Measurements from ENCODE around the gene P2RX3. TPM values are rescaled to one million over a fixed set of nuclear protein-coding genes. Genes with fewer than 3 reads are reported as not detected.
"Not testable (repeated sequence)": the region's sequence is repeated elsewhere in the genome, so short reads cannot be mapped to it uniquely, and the experiment has no call there.

The P2RX3 gene
- total RNA-seq, 3 donors from 2014 or later: not detected

- H3K9me3 Mint-ChIP-seq: no peaks in the 10 kb centered on the region
- DNase-seq: no peak
- H3K36me3 Mint-ChIP-seq (ENCODE audit: insufficient read depth): peaks cover 65% of the 10 kb centered on the region
- H3K4me1 Mint-ChIP-seq (ENCODE audit: low read depth): peaks cover 48% of the 10 kb centered on the region
- peak overlapping the region; percentile 9 for H3K4me3 Mint-ChIP-seq
- no peaks in the 10 kb centered on the region for H3K27me3 Mint-ChIP-seq (ENCODE audit: low read depth)
- no peak for ATAC-seq
These were observed 10.4 kb upstream of the P2RX3 start for GRCh38 chr11:57327721-57328120.

GRCh38 chr11:57330029-57330428 is 8.1 kb upstream of the P2RX3 start:
- peaks cover 55% of the 10 kb centered on the region for H3K4me1 Mint-ChIP-seq (ENCODE audit: low read depth)
- DNase-seq (no peak), ATAC-seq (no peak)
- no peaks in the 10 kb centered on the region for H3K27me3 Mint-ChIP-seq (ENCODE audit: low read depth)
- H3K4me3 Mint-ChIP-seq: peak overlapping the region; percentile 42
- H3K36me3 Mint-ChIP-seq (ENCODE audit: insufficient read depth): peaks cover 81% of the 10 kb centered on the region
- no peaks in the 10 kb centered on the region for H3K9me3 Mint-ChIP-seq

GRCh38 chr11:57331720-57332119 is 6.4 kb upstream of the P2RX3 start:
- Mint-ChIP-seq H3K36me3 (ENCODE audit: insufficient read depth) (peaks cover 69% of the 10 kb centered on the region), H3K4me1 (ENCODE audit: low read depth) (peaks cover 49% of the 10 kb centered on the region), H3K4me3 (no peak overlapping the region), H3K27me3 (ENCODE audit: low read depth) (no peaks in the 10 kb centered on the region), H3K9me3 (no peaks in the 10 kb centered on the region)
- DNase-seq (no peak), ATAC-seq (no peak)

GRCh38 chr11:57332694-57333440 is 5.3 kb upstream of the P2RX3 start:
- H3K27me3 Mint-ChIP-seq (ENCODE audit: low read depth): no peaks in the 10 kb centered on the region
- no peaks in the 10 kb centered on the region for H3K9me3 Mint-ChIP-seq
- no peak for ATAC-seq
- peaks cover 58% of the 10 kb centered on the region for H3K36me3 Mint-ChIP-seq (ENCODE audit: insufficient read depth)
- peaks cover 46% of the 10 kb centered on the region for H3K4me1 Mint-ChIP-seq (ENCODE audit: low read depth)
- no peak overlapping the region for H3K4me3 Mint-ChIP-seq
- no peak for DNase-seq

GRCh38 chr11:57335023-57335342 is 3.2 kb upstream of the P2RX3 start:
- Mint-ChIP-seq H3K9me3 (no peaks in the 10 kb centered on the region), H3K27me3 (ENCODE audit: low read depth) (no peaks in the 10 kb centered on the region), H3K36me3 (ENCODE audit: insufficient read depth) (peaks cover 43% of the 10 kb centered on the region), H3K4me3 (peak overlapping the region; percentile 86), H3K4me1 (ENCODE audit: low read depth) (peaks cover 40% of the 10 kb centered on the region)
- ATAC-seq: no peak
- DNase-seq: no peak

- peak; percentile 99 for ATAC-seq
- Mint-ChIP-seq H3K4me3 (peak within 1 kb of the TSS; percentile 86), H3K4me1 (ENCODE audit: low read depth) (peaks cover 35% of the 10 kb centered on the region)
These were observed 2.6 kb upstream of the P2RX3 start, which contains the start of gene SSRP1 for GRCh38 chr11:57335343-57336110. Gene SSRP1, minus strand, starts transcription at chr11:57335892. Its CDS starts 771 bp downstream, at chr11:57335121.

GRCh38 chr11:57336111-57336666 is 2.0 kb upstream of the P2RX3 start:
- Mint-ChIP-seq H3K4me1 (ENCODE audit: low read depth) (peaks cover 32% of the 10 kb centered on the region), H3K27me3 (ENCODE audit: low read depth) (peaks cover 2% of the 10 kb centered on the region), H3K4me3 (peak overlapping the region; percentile 86), H3K36me3 (ENCODE audit: insufficient read depth) (peaks cover 32% of the 10 kb centered on the region), H3K9me3 (no peaks in the 10 kb centered on the region)
- ATAC-seq (peak; percentile 6 to 9), DNase-seq (no peak)

More at GRCh38 chr11:57335343-57336110, 2.6 kb upstream of the P2RX3 start, which contains the start of gene SSRP1:
- peaks cover 38% of the 10 kb centered on the region for H3K36me3 Mint-ChIP-seq (ENCODE audit: insufficient read depth)
- H3K9me3 Mint-ChIP-seq: no peaks in the 10 kb centered on the region
- DNase-seq: peak; percentile 83
- peaks cover 2% of the 10 kb centered on the region for H3K27me3 Mint-ChIP-seq (ENCODE audit: low read depth)

GRCh38 chr11:57336856-57337255 is 1.3 kb upstream of the P2RX3 start:
- H3K27me3 Mint-ChIP-seq (ENCODE audit: low read depth); DNase-seq; ATAC-seq; H3K9me3 Mint-ChIP-seq: not testable (repeated sequence)
- H3K4me1 Mint-ChIP-seq (ENCODE audit: low read depth): peaks cover 32% of the 10 kb centered on the region
- peak overlapping the region; percentile 86 for H3K4me3 Mint-ChIP-seq
- peaks cover 25% of the 10 kb centered on the region for H3K36me3 Mint-ChIP-seq (ENCODE audit: insufficient read depth)

- ATAC-seq: no peak
- DNase-seq: no peak
- peaks cover 6% of the 10 kb centered on the region for H3K36me3 Mint-ChIP-seq (ENCODE audit: insufficient read depth)
- peaks cover 2% of the 10 kb centered on the region for H3K27me3 Mint-ChIP-seq (ENCODE audit: low read depth)
- H3K4me1 Mint-ChIP-seq (ENCODE audit: low read depth): peaks cover 20% of the 10 kb centered on the region
- no peaks in the 10 kb centered on the region for H3K9me3 Mint-ChIP-seq
- H3K4me3 Mint-ChIP-seq: no peak overlapping the region
These were observed 1.2 kb downstream of the P2RX3 start for GRCh38 chr11:57339328-57339727.

GRCh38 chr11:57340039-57340615 is 2.0 kb downstream of the P2RX3 start:
- Mint-ChIP-seq H3K4me3 (no peak overlapping the region), H3K9me3 (no peaks in the 10 kb centered on the region), H3K27me3 (ENCODE audit: low read depth) (peaks cover 2% of the 10 kb centered on the region), H3K4me1 (ENCODE audit: low read depth) (peaks cover 13% of the 10 kb centered on the region), H3K36me3 (ENCODE audit: insufficient read depth) (no peaks in the 10 kb centered on the region)
- ATAC-seq (no peak), DNase-seq (no peak)

- peaks cover 2% of the 10 kb centered on the region for H3K27me3 Mint-ChIP-seq (ENCODE audit: low read depth)
- no peaks in the 10 kb centered on the region for H3K9me3 Mint-ChIP-seq
- peaks cover 9% of the 10 kb centered on the region for H3K4me1 Mint-ChIP-seq (ENCODE audit: low read depth)
- no peak for ATAC-seq
- DNase-seq: no peak
- H3K4me3 Mint-ChIP-seq: no peak overlapping the region
- H3K36me3 Mint-ChIP-seq (ENCODE audit: insufficient read depth): no peaks in the 10 kb centered on the region
These were observed 3.2 kb downstream of the P2RX3 start for GRCh38 chr11:57341250-57341808.

- H3K27me3 Mint-ChIP-seq (ENCODE audit: low read depth): peaks cover 4% of the 10 kb centered on the region
- H3K4me1 Mint-ChIP-seq (ENCODE audit: low read depth): peaks cover 4% of the 10 kb centered on the region
- H3K36me3 Mint-ChIP-seq (ENCODE audit: insufficient read depth): no peaks in the 10 kb centered on the region
- ATAC-seq (no peak), DNase-seq (no peak)
- no peaks in the 10 kb centered on the region for H3K9me3 Mint-ChIP-seq
- no peak overlapping the region for H3K4me3 Mint-ChIP-seq
These were observed 4.5 kb downstream of the P2RX3 start for GRCh38 chr11:57342702-57343101.

GRCh38 chr11:57343825-57344224 is 5.7 kb downstream of the P2RX3 start:
- Mint-ChIP-seq H3K4me1 (ENCODE audit: low read depth) (peaks cover 4% of the 10 kb centered on the region), H3K36me3 (ENCODE audit: insufficient read depth) (no peaks in the 10 kb centered on the region), H3K27me3 (ENCODE audit: low read depth) (peaks cover 4% of the 10 kb centered on the region), H3K9me3 (no peaks in the 10 kb centered on the region), H3K4me3 (no peak overlapping the region)
- DNase-seq (no peak), ATAC-seq (no peak)

GRCh38 chr11:57344826-57345225 is 6.7 kb downstream of the P2RX3 start:
- ATAC-seq: no peak
- peaks cover 4% of the 10 kb centered on the region for H3K27me3 Mint-ChIP-seq (ENCODE audit: low read depth)
- H3K4me1 Mint-ChIP-seq (ENCODE audit: low read depth): peaks cover 4% of the 10 kb centered on the region
- no peaks in the 10 kb centered on the region for H3K36me3 Mint-ChIP-seq (ENCODE audit: insufficient read depth)
- no peak overlapping the region for H3K4me3 Mint-ChIP-seq
- no peaks in the 10 kb centered on the region for H3K9me3 Mint-ChIP-seq
- DNase-seq: no peak
